ENCODE measurements around the gene SCART1.

Gene SCART1

GRCh38 chr10:133497363-133497762, 43.6 kb downstream of the SCART1 start:
- TF ChIP-seq RAD21 (IDR thresholded peaks at IDR 0.05; ENCODE audit: low read depth), result peak; percentile 68

DNA sequence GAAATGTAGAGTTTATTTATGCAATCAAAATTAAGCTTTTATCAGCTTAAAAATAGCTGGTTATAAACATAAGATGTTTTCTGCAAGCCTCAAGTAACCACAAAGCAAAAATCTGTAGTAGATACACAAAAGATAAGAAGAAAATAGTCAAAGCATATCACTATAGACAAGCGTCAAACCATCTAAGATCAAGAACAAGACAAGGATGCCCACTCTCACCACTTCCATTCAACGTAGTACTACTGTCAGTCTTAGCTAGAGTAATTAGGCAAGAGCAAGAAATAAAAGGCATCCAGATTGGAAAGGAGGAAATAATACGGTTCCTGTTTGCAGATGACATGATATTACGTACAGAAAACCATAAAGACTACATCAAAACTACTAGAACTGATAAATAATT, 56.0 kb downstream of the SCART1 start:
- no peak for TF ChIP-seq MAX (IDR thresholded peaks at IDR 0.05)
- TF ChIP-seq NFIC (IDR thresholded peaks at IDR 0.05), result no peak
- no peak for TF ChIP-seq REST (IDR thresholded peaks at IDR 0.05; ENCODE audit: low read depth)
- no peak for TF ChIP-seq TCF12 (IDR thresholded peaks at IDR 0.05; ENCODE audit: low read depth)
- no peak for TF ChIP-seq EP300 (IDR thresholded peaks at IDR 0.05; ENCODE audit: borderline replicate concordance)
- TF ChIP-seq CREB1 (IDR thresholded peaks at IDR 0.05; ENCODE audit: low read depth), result no peak
- TF ChIP-seq YY1 (IDR thresholded peaks at IDR 0.05; ENCODE audit: low read depth), result no peak
- TF ChIP-seq ZBTB7A (IDR thresholded peaks at IDR 0.05; ENCODE audit: low read depth), result no peak
- TF ChIP-seq, protein P1, sequence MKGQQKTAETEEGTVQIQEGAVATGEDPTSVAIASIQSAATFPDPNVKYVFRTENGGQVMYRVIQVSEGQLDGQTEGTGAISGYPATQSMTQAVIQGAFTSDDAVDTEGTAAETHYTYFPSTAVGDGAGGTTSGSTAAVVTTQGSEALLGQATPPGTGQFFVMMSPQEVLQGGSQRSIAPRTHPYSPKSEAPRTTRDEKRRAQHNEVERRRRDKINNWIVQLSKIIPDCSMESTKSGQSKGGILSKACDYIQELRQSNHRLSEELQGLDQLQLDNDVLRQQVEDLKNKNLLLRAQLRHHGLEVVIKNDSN (IDR thresholded peaks at IDR 0.05), result no peak
- TF ChIP-seq RAD21 (IDR thresholded peaks at IDR 0.05; ENCODE audit: low read depth), result no peak
- no peak for TF ChIP-seq TEAD4 (IDR thresholded peaks at IDR 0.05)
- no peak for TF ChIP-seq EGR1 (IDR thresholded peaks at IDR 0.05)
- no peak for TF ChIP-seq TAF1 (IDR thresholded peaks at IDR 0.05; ENCODE audit: low read depth)
- TF ChIP-seq CEBPB (IDR thresholded peaks at IDR 0.05), result no peak
- no peak for TF ChIP-seq FOXM1 (IDR thresholded peaks at IDR 0.05; ENCODE audit: borderline replicate concordance, low read depth)

DNA sequence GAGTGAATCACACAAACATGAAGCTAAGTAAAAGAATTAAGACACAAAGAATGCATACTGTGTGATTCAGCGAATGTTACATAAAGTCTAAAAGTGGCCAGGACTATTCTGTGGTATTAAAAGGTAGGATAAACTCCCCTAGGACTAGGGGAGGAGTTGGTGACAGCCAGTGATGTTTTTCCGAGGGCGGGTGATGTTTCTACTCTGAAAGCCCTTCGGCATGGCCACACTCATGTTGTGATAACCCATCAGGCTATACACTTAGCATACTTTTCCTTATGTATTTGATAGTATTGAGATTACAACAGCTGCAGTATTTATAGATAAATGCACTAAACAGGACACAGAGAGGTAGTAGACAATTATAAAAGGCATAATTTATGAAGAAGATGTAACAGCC, 57.7 kb downstream of the SCART1 start:
- TF ChIP-seq TCF12 (IDR thresholded peaks at IDR 0.05; ENCODE audit: low read depth), result no peak
- TF ChIP-seq TAF1 (IDR thresholded peaks at IDR 0.05; ENCODE audit: low read depth), result no peak
- no peak for TF ChIP-seq REST (IDR thresholded peaks at IDR 0.05; ENCODE audit: low read depth)
- no peak for TF ChIP-seq ZBTB7A (IDR thresholded peaks at IDR 0.05; ENCODE audit: low read depth)
- no peak for TF ChIP-seq EP300 (IDR thresholded peaks at IDR 0.05; ENCODE audit: borderline replicate concordance)
- TF ChIP-seq CEBPB (IDR thresholded peaks at IDR 0.05), result no peak
- TF ChIP-seq, protein P1 (IDR thresholded peaks at IDR 0.05), result no peak
- no peak for TF ChIP-seq MAX (IDR thresholded peaks at IDR 0.05)
- TF ChIP-seq CREB1 (IDR thresholded peaks at IDR 0.05; ENCODE audit: low read depth), result no peak
- TF ChIP-seq RAD21 (IDR thresholded peaks at IDR 0.05; ENCODE audit: low read depth), result no peak
- no peak for TF ChIP-seq EGR1 (IDR thresholded peaks at IDR 0.05)
- TF ChIP-seq FOXM1 (IDR thresholded peaks at IDR 0.05; ENCODE audit: borderline replicate concordance, low read depth), result no peak
- no peak for TF ChIP-seq TEAD4 (IDR thresholded peaks at IDR 0.05)
- TF ChIP-seq NFIC (IDR thresholded peaks at IDR 0.05), result no peak

DNA sequence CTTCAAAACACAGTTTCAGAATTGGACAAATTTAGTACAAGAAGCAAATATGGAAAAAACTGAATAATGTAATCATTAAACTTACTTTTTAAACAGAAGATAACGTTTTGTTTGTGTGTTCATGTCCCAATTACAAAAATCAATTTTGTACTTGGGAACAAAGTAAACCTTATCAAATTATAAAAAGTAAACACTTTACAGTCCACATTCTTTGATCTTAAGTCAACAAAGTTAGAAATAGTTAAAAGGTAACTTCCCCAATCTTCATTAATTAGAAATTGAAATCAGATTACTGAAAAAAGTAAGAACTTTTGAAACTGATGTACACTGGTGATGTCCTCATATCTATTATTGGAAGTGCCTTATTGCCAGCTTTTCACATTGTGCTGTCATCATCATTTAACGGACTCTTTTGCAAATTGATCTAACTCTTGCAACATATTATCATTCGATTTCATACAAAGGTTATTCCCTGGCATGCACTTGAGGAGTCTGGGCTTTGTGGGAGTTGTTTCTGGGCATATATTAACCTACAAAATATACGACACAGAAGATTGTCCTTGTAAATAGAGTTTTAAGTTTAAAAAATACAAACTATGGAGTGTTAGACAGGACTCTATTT, 58.3 kb downstream of the SCART1 start:
- TF ChIP-seq ZBTB7A (IDR thresholded peaks at IDR 0.05; ENCODE audit: low read depth) (no peak), EP300 (IDR thresholded peaks at IDR 0.05; ENCODE audit: borderline replicate concordance) (no peak), TAF1 (IDR thresholded peaks at IDR 0.05; ENCODE audit: low read depth) (no peak), TEAD4 (IDR thresholded peaks at IDR 0.05) (no peak), CREB1 (IDR thresholded peaks at IDR 0.05; ENCODE audit: low read depth) (no peak), NFIC (IDR thresholded peaks at IDR 0.05) (no peak), REST (IDR thresholded peaks at IDR 0.05; ENCODE audit: low read depth) (no peak), YY1 (IDR thresholded peaks at IDR 0.05; ENCODE audit: low read depth) (no peak), CEBPB (IDR thresholded peaks at IDR 0.05) (no peak), FOXM1 (IDR thresholded peaks at IDR 0.05; ENCODE audit: borderline replicate concordance, low read depth) (no peak), EGR1 (IDR thresholded peaks at IDR 0.05) (no peak), TCF12 (IDR thresholded peaks at IDR 0.05; ENCODE audit: low read depth) (no peak)
- TF ChIP-seq, protein P1 (IDR thresholded peaks at IDR 0.05), result no peak
